Upper lobe of right lung (tissue), 1 donor: Measurements from ENCODE around the gene WNT2. TPM values are rescaled to one million over a fixed set of nuclear protein-coding genes. Genes with fewer than 3 reads are reported as not detected.

Experiments
- ATAC-seq: fragments of 200-7000 bp; cut with Tn5 transposase; one replicate; pipeline ENCODE4 v1.9.1; 2020; ENCODE audit warnings: mild to moderate bottlenecking, moderate library complexity
- DNase-seq: peaks from one replicate; pipeline ENCODE4 v3.0.0-alpha.2; 2020
- H3K27ac ChIP-seq: fragments of 200-600 bp; one replicate; pipeline ENCODE4 v1.8.0; 2022
- H3K27me3 ChIP-seq: fragments of 200-600 bp; one replicate; pipeline ENCODE4 v1.8.0; 2022; ENCODE audit warnings: mild to moderate bottlenecking
- H3K36me3 ChIP-seq: fragments of 200-600 bp; one replicate; pipeline ENCODE4 v1.8.0; 2022
- H3K4me1 ChIP-seq: fragments of 200-600 bp; one replicate; pipeline ENCODE4 v1.8.0; 2022
- H3K4me3 ChIP-seq: fragments of 200-600 bp; one replicate; pipeline ENCODE4 v1.8.0; 2022; ENCODE audit warnings: mild to moderate bottlenecking
- H3K9me3 ChIP-seq: fragments of 200-600 bp; one replicate; pipeline ENCODE4 v1.8.0; 2022
- intact Hi-C: fragments of 100-400 bp; cut with DNase I; formaldehyde crosslinking; loops from one replicate; pipeline ENCODE4 v1.11.0; 2022
- total RNA-seq: library from RNA; stranded (reverse); fragmentation: NEBNext Ultra II Directional; extraction: Animal tissue kit (Norgen Biotek cat#: 25700); gene quantifications from one replicate; pipeline ENCODE4 v1.2.1, GENCODE V29; 2021
- TF ChIP-seq, protein P1 (sequence below): fragments of 200-600 bp; IDR thresholded peaks from one replicate; pipeline ENCODE4 v1.8.0; 2022; ENCODE audit warnings: antibody characterized with exemption
- donor health status: DM: no; HTN: yes; CAD: no; lungs with severe emphysema.

WNT2 gene
- total RNA-seq, 1 donor from 2014 or later: 12.9 TPM

DNA sequence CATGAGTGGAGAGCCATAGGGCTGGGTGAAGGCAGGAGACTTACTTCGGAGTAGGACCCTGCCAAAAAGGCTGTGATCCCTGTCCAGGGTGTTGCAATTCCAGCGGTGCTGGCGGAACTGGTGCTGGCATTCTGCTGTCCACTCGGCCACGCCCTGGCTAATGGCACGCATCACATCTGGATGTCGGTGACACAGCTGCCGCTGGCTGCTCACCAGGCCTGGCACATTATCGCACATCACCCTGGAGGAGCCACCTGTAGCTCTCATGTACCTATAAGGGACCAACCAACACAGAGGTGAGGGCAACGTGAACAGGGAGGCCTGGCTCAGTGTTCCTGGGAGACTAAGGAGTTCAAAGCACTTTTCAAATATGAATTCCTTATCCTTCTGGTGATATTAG lies 2.3 kb downstream of the WNT2 start:
- H3K4me3 ChIP-seq: peak overlapping the region; percentile 46
- ATAC-seq (no peak), DNase-seq (no peak)
- intact Hi-C loops: no loop called here
- no peaks in the 10 kb centered on the region for H3K36me3 ChIP-seq
- H3K4me1 ChIP-seq: peaks cover 11% of the 10 kb centered on the region
- H3K27ac ChIP-seq: peak overlapping the region; percentile 63
- no peaks in the 10 kb centered on the region for H3K9me3 ChIP-seq
- H3K27me3 ChIP-seq: peaks cover 38% of the 10 kb centered on the region
- TF ChIP-seq, protein P1, sequence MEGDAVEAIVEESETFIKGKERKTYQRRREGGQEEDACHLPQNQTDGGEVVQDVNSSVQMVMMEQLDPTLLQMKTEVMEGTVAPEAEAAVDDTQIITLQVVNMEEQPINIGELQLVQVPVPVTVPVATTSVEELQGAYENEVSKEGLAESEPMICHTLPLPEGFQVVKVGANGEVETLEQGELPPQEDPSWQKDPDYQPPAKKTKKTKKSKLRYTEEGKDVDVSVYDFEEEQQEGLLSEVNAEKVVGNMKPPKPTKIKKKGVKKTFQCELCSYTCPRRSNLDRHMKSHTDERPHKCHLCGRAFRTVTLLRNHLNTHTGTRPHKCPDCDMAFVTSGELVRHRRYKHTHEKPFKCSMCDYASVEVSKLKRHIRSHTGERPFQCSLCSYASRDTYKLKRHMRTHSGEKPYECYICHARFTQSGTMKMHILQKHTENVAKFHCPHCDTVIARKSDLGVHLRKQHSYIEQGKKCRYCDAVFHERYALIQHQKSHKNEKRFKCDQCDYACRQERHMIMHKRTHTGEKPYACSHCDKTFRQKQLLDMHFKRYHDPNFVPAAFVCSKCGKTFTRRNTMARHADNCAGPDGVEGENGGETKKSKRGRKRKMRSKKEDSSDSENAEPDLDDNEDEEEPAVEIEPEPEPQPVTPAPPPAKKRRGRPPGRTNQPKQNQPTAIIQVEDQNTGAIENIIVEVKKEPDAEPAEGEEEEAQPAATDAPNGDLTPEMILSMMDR: no peak

DNA sequence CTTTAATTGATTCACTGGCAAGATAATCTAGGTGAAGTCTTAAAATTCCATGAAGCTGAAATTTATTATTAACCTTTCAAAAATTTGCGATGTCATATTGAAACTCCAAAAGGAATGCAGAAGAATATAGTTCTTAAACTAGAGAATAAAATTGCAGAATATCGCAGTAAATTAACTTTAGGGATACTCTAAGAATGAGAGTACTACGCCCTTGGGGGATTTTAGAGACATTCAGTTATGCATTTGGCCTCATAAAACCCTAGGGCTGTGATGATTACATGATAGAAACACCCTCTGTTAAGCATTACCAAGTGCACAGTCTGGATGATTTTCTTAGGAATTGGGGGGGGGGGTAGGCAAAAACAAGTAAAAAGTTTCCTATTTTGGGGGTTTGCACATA lies 3.7 kb downstream of the WNT2 start:
- intact Hi-C loops: no loop called here
- no peak overlapping the region for H3K4me3 ChIP-seq
- TF ChIP-seq, protein P1: no peak
- H3K27me3 ChIP-seq: peaks cover 26% of the 10 kb centered on the region
- peaks cover 11% of the 10 kb centered on the region for H3K4me1 ChIP-seq
- H3K9me3 ChIP-seq: no peaks in the 10 kb centered on the region
- ATAC-seq (no peak), DNase-seq (no peak)
- no peaks in the 10 kb centered on the region for H3K36me3 ChIP-seq
- no peak overlapping the region for H3K27ac ChIP-seq

- H3K4me1 ChIP-seq: no peaks in the 10 kb centered on the region
- intact Hi-C loops: no loop called here
- DNase-seq: no peak
Measured at GRCh38 chr7:117313582-117313981, 9.3 kb downstream of the WNT2 start.

DNA sequence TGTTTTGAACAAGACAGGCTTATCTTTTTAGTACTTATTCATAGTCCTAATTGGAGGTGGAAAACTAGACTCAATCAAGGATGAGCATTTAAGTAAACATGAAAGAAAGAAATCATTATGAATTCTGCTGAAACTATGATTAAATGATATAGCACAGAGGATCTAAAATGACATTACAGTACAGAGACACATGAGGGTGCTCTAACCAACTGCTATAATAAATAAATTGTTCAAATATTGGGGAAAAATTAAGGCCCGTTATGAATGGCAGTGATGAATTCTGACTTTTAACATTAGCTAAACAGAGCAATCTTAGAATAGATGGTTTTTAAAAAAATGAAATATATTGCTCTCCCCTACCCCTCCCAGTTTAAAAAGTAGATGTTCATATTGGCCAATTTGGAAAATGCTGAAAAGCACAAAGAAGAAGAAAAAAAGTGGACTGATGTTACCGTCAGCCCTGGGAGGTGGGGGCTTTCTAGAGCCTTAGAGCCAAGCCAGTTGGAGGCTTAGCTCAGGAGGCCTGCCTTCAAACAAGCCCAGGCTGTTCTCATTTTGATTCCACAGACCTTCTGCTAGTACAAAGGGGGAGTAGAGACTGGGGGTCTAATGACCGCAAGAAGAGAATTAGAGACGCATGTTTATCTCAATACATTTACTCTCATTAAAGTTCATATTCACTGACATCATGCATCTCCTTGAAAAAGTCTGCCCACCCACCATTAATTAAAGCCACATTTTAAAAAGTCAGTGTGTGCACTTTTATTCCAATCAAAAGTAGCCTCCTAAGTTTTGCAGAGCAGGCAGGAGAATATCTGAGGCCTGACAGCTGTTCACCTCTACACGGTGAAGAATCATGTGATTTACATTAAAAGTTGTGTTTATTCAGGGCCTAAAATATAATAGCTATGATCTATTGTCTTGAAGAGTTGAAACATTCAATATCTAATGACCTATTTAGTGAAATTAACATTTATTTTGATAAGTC lies 10.0 kb downstream of the WNT2 start:
- Histone ChIP-seq H3K27ac (no peak overlapping the region), H3K4me1 (no peaks in the 10 kb centered on the region), H3K36me3 (no peaks in the 10 kb centered on the region), H3K9me3 (no peaks in the 10 kb centered on the region), H3K4me3 (no peak overlapping the region), H3K27me3 (no peaks in the 10 kb centered on the region)
- ATAC-seq (no peak), DNase-seq (no peak)
- intact Hi-C loops: no loop called here
- TF ChIP-seq, protein P1: peak; percentile 12

More at GRCh38 chr7:117313582-117313981, 9.3 kb downstream of the WNT2 start:
- Histone ChIP-seq H3K36me3 (no peaks in the 10 kb centered on the region), H3K27ac (no peak overlapping the region), H3K27me3 (no peaks in the 10 kb centered on the region), H3K4me3 (no peak overlapping the region), H3K9me3 (no peaks in the 10 kb centered on the region)
- ATAC-seq: no peak
- TF ChIP-seq, protein P1: no peak

- H3K4me1 ChIP-seq: no peaks in the 10 kb centered on the region
- no peak overlapping the region for H3K4me3 ChIP-seq
- H3K36me3 ChIP-seq: no peaks in the 10 kb centered on the region
- intact Hi-C loops: no loop called here
- TF ChIP-seq, protein P1: no peak
- no peaks in the 10 kb centered on the region for H3K9me3 ChIP-seq
- DNase-seq: no peak
- ATAC-seq: no peak
- no peaks in the 10 kb centered on the region for H3K27me3 ChIP-seq
- H3K27ac ChIP-seq: no peak overlapping the region
Measured at GRCh38 chr7:117308891-117309290, 14.0 kb downstream of the WNT2 start.
